SK-N-SH (cell line): ENCODE measurements around the gene CRYBG1.

Experiments
- EP300 ChIP-seq, 2 experiments: IDR thresholded peaks; 2 replicates each; pipeline versions ENCODE4 v1.4.0 to v1.6.1; 2012; ENCODE audit warnings: borderline replicate concordance in 1 of 2, low read depth in 1 of 2, low read length in 1 of 2
- FOSL2 ChIP-seq: IDR thresholded peaks from 2 replicates; pipeline ENCODE4 v1.4.0; 2012; ENCODE audit warnings: low read depth, mild to moderate bottlenecking, moderate library complexity, borderline replicate concordance
- FOXJ3 ChIP-seq: sonication (generic); formaldehyde crosslinking; IDR thresholded peaks from 2 replicates; pipeline ENCODE4 v1.5.1; 2020; ENCODE audit warnings: mild to moderate bottlenecking, missing genetic modification reagents
- FOXM1 ChIP-seq: IDR thresholded peaks from 2 replicates; pipeline ENCODE4 v1.4.0; 2012; ENCODE audit warnings: low read depth, mild to moderate bottlenecking
- NRF1 ChIP-seq: IDR thresholded peaks from 2 replicates; pipeline ENCODE4 v1.6.1; 2012; ENCODE audit warnings: low read depth, mild to moderate bottlenecking, low read length
- POLR2AphosphoS5 ChIP-seq: IDR thresholded peaks from 2 replicates; pipeline ENCODE4 v1.6.1; 2012; ENCODE audit warnings: low read depth, low read length
- SMC3 ChIP-seq: IDR thresholded peaks from 2 replicates; pipeline ENCODE4 v1.6.1; 2012; ENCODE audit warnings: low read depth, low read length, improper control_type of control experiment
- TEAD4 ChIP-seq: IDR thresholded peaks from 2 replicates; pipeline ENCODE4 v1.4.0; 2012; ENCODE audit warnings: mild to moderate bottlenecking, borderline replicate concordance; ENCODE audit not compliant: insufficient read depth
- YY1 ChIP-seq: IDR thresholded peaks from 2 replicates; pipeline ENCODE4 v1.4.0; 2012; ENCODE audit warnings: low read depth, mild to moderate bottlenecking
- TF ChIP-seq, protein P1 (sequence below): IDR thresholded peaks from 2 replicates; pipeline ENCODE4 v1.6.1; 2012; ENCODE audit warnings: mild to moderate bottlenecking, low read depth, low read length, moderate library complexity
- TF ChIP-seq, protein P2 (sequence below): fragments of 200-600 bp; sonication (generic); IDR thresholded peaks from 2 replicates; pipeline ENCODE4 v1.6.1; 2017; ENCODE audit warnings: antibody characterized with exemption, mild to moderate bottlenecking, moderate library complexity
- TF ChIP-seq, protein P3 (sequence below): IDR thresholded peaks from 2 replicates; pipeline ENCODE4 v1.4.0; 2012; ENCODE audit warnings: low read depth
- TF ChIP-seq, protein P4 (sequence below): IDR thresholded peaks from 2 replicates; pipeline ENCODE4 v1.4.0; 2012; ENCODE audit warnings: low read depth, borderline replicate concordance
- TF ChIP-seq, protein P5 (sequence below): fragments of 150-350 bp; IDR thresholded peaks from 2 replicates; pipeline ENCODE4 v1.6.1; 2016; ENCODE audit warnings: mild to moderate bottlenecking, low read depth, low read length

- TF ChIP-seq, protein P1, sequence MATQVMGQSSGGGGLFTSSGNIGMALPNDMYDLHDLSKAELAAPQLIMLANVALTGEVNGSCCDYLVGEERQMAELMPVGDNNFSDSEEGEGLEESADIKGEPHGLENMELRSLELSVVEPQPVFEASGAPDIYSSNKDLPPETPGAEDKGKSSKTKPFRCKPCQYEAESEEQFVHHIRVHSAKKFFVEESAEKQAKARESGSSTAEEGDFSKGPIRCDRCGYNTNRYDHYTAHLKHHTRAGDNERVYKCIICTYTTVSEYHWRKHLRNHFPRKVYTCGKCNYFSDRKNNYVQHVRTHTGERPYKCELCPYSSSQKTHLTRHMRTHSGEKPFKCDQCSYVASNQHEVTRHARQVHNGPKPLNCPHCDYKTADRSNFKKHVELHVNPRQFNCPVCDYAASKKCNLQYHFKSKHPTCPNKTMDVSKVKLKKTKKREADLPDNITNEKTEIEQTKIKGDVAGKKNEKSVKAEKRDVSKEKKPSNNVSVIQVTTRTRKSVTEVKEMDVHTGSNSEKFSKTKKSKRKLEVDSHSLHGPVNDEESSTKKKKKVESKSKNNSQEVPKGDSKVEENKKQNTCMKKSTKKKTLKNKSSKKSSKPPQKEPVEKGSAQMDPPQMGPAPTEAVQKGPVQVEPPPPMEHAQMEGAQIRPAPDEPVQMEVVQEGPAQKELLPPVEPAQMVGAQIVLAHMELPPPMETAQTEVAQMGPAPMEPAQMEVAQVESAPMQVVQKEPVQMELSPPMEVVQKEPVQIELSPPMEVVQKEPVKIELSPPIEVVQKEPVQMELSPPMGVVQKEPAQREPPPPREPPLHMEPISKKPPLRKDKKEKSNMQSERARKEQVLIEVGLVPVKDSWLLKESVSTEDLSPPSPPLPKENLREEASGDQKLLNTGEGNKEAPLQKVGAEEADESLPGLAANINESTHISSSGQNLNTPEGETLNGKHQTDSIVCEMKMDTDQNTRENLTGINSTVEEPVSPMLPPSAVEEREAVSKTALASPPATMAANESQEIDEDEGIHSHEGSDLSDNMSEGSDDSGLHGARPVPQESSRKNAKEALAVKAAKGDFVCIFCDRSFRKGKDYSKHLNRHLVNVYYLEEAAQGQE, result no peak
- TF ChIP-seq, protein P2, sequence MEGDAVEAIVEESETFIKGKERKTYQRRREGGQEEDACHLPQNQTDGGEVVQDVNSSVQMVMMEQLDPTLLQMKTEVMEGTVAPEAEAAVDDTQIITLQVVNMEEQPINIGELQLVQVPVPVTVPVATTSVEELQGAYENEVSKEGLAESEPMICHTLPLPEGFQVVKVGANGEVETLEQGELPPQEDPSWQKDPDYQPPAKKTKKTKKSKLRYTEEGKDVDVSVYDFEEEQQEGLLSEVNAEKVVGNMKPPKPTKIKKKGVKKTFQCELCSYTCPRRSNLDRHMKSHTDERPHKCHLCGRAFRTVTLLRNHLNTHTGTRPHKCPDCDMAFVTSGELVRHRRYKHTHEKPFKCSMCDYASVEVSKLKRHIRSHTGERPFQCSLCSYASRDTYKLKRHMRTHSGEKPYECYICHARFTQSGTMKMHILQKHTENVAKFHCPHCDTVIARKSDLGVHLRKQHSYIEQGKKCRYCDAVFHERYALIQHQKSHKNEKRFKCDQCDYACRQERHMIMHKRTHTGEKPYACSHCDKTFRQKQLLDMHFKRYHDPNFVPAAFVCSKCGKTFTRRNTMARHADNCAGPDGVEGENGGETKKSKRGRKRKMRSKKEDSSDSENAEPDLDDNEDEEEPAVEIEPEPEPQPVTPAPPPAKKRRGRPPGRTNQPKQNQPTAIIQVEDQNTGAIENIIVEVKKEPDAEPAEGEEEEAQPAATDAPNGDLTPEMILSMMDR, result no peak
- TF ChIP-seq EP300 (IDR thresholded peaks at IDR 0.05; ENCODE audit: borderline replicate concordance in 1 of 2, low read depth in 1 of 2, low read length in 1 of 2) (no peak), POLR2AphosphoS5 (no peak), FOSL2 (no peak), YY1 (no peak), FOXJ3 (CRISPR knock-in tag) (no peak), NRF1 (no peak), SMC3 (no peak), TEAD4 (no peak), FOXM1 (no peak)
- TF ChIP-seq, protein P3, sequence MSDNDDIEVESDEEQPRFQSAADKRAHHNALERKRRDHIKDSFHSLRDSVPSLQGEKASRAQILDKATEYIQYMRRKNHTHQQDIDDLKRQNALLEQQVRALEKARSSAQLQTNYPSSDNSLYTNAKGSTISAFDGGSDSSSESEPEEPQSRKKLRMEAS, result no peak
- TF ChIP-seq, protein P4, sequence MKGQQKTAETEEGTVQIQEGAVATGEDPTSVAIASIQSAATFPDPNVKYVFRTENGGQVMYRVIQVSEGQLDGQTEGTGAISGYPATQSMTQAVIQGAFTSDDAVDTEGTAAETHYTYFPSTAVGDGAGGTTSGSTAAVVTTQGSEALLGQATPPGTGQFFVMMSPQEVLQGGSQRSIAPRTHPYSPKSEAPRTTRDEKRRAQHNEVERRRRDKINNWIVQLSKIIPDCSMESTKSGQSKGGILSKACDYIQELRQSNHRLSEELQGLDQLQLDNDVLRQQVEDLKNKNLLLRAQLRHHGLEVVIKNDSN, result no peak
- TF ChIP-seq, protein P5, sequence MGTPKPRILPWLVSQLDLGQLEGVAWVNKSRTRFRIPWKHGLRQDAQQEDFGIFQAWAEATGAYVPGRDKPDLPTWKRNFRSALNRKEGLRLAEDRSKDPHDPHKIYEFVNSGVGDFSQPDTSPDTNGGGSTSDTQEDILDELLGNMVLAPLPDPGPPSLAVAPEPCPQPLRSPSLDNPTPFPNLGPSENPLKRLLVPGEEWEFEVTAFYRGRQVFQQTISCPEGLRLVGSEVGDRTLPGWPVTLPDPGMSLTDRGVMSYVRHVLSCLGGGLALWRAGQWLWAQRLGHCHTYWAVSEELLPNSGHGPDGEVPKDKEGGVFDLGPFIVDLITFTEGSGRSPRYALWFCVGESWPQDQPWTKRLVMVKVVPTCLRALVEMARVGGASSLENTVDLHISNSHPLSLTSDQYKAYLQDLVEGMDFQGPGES, result no peak
Measured at GRCh38 chr6:106558364-106558763, 197.8 kb downstream of the CRYBG1 start.
